Ectodermal cell (in vitro differentiated cells): Measurements from ENCODE around the gene MIEN1.
"Not testable (repeated sequence)": the region's sequence is repeated elsewhere in the genome, so short reads cannot be mapped to it uniquely, and the experiment has no call there.

Experiments used
- H3K27ac ChIP-seq: 2 replicates; pipeline ENCODE4 v1.7.0; 2013; ENCODE audit warnings: mild to moderate bottlenecking, low read depth, low read length; ENCODE audit not compliant: insufficient read depth, poor library complexity, severe bottlenecking
- H3K27me3 ChIP-seq: 2 replicates; pipeline ENCODE4 v1.7.0; 2013; ENCODE audit warnings: mild to moderate bottlenecking, low read length; ENCODE audit not compliant: insufficient read depth, control insufficient read depth, poor library complexity, severe bottlenecking
- H3K36me3 ChIP-seq: one replicate; pipeline ENCODE4 v1.7.0; 2013; ENCODE audit warnings: low read length; ENCODE audit not compliant: control insufficient read depth, insufficient read depth
- H3K4me1 ChIP-seq: one replicate; pipeline ENCODE4 v1.7.0; 2013; ENCODE audit warnings: low read length; ENCODE audit not compliant: control insufficient read depth, insufficient read depth
- H3K4me3 ChIP-seq: 2 replicates; pipeline ENCODE4 v1.7.0; 2013; ENCODE audit warnings: low read depth, low read length, control low read depth; ENCODE audit not compliant: insufficient read depth
- H3K9me3 ChIP-seq: 2 replicates; pipeline ENCODE4 v1.7.0; 2013; ENCODE audit warnings: mild to moderate bottlenecking, low read length, moderate library complexity; ENCODE audit not compliant: control insufficient read depth
- WGBS, 2 experiments: methylation state at CpG; one replicate each; pipeline ENCODE4 v1.1.7; 2013; ENCODE audit warnings: missing lambda C conversion rate in 2 of 2; 5-methylcytosine and 5-hydroxymethylcytosine counted together

MIEN1 gene

GRCh38 chr17:39699157-39699817, 31.0 kb downstream of the MIEN1 start:
- Histone ChIP-seq H3K4me3 (peak overlapping the region; percentile 89), H3K4me1 (peaks cover 35% of the 10 kb centered on the region), H3K27ac (peak overlapping the region; percentile 39)
- 48 to 49% methylated on average over 10 to 11 of the region's 11 CpGs for WGBS, 2 experiments
- H3K27me3 ChIP-seq, H3K36me3 ChIP-seq, H3K9me3 ChIP-seq: not testable (repeated sequence)

DNA sequence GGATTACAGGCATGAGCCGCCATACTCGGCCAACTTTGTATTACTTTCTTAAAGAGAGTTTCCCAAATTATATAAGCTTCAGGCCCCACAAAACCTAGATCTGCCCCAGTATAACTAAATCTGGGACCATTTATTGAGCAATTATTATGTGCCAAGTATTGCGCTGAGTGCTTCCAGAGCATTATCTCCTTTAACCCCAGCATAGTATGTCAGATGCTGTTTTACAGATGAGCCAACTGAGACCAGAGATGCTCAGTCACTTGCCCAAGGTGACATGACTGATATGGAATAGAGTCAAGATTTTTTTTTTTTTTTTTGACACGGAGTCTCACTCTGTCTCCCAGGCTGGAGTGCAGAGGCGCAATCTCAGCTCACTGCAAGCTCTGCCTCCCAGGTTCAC, 32.4 kb downstream of the MIEN1 start:
- Histone ChIP-seq H3K4me1 (peaks cover 36% of the 10 kb centered on the region), H3K4me3 (no peak overlapping the region), H3K27ac (no peak overlapping the region), H3K36me3 (no peaks in the 10 kb centered on the region), H3K27me3 (no peaks in the 10 kb centered on the region), H3K9me3 (no peaks in the 10 kb centered on the region)
- WGBS, 2 experiments = 92% methylated on average over 5 of the region's 5 CpGs

- no peak overlapping the region for H3K27ac ChIP-seq
These were observed 33.6 kb downstream of the MIEN1 start for GRCh38 chr17:39696731-39697130.

DNA sequence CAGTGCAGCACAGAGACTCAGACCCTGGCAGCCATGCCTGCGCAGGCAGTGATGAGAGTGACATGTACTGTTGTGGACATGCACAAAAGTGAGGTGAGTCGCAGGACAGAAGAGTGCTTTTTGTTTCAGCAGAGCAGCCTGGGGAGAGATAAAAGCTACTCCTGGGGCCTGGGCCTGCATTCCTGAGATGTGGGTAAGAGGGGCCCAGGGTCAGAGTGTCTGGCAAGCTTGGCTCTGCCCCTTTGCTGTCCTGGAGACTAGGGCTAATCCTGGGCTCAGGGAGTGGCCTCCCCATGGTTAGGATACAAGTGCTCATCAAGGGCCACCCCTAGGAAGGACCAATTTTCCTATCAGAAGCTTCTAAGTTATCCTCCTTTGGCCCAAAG, 35.2 kb downstream of the MIEN1 start:
- H3K36me3 ChIP-seq = no peaks in the 10 kb centered on the region
- WGBS, 2 experiments = 62 to 63% methylated on average over 2 of the region's 2 CpGs
- no peak overlapping the region for H3K4me3 ChIP-seq
- H3K4me1 ChIP-seq = peaks cover 26% of the 10 kb centered on the region
- no peaks in the 10 kb centered on the region for H3K27me3 ChIP-seq
- H3K27ac ChIP-seq = no peak overlapping the region
- H3K9me3 ChIP-seq = no peaks in the 10 kb centered on the region

More at GRCh38 chr17:39696731-39697130, 33.6 kb downstream of the MIEN1 start:
- WGBS, 2 experiments = 67 to 73% methylated on average over 6 of the region's 6 CpGs
- H3K36me3 ChIP-seq = no peaks in the 10 kb centered on the region
- H3K4me3 ChIP-seq = no peak overlapping the region
- no peaks in the 10 kb centered on the region for H3K9me3 ChIP-seq
- no peaks in the 10 kb centered on the region for H3K27me3 ChIP-seq
- H3K4me1 ChIP-seq = peaks cover 36% of the 10 kb centered on the region

- 84 to 92% methylated on average over 5 of the region's 5 CpGs for WGBS, 2 experiments
- no peaks in the 10 kb centered on the region for H3K9me3 ChIP-seq
- H3K27me3 ChIP-seq = no peaks in the 10 kb centered on the region
- no peak overlapping the region for H3K4me3 ChIP-seq
- H3K4me1 ChIP-seq = peaks cover 25% of the 10 kb centered on the region
- H3K27ac ChIP-seq = no peak overlapping the region
- H3K36me3 ChIP-seq = no peaks in the 10 kb centered on the region
These were observed 35.7 kb downstream of the MIEN1 start for GRCh38 chr17:39694593-39694992.

GRCh38 chr17:39688945-39689344, 41.4 kb downstream of the MIEN1 start:
- Histone ChIP-seq H3K4me1 (peaks cover 10% of the 10 kb centered on the region), H3K27ac (no peak overlapping the region), H3K4me3 (peak overlapping the region; percentile 57), H3K36me3 (no peaks in the 10 kb centered on the region), H3K9me3 (no peaks in the 10 kb centered on the region), H3K27me3 (no peaks in the 10 kb centered on the region)
- WGBS, 2 experiments = 2% methylated on average over 2 to 3 of the region's 3 CpGs

GRCh38 chr17:39688475-39688835, 41.9 kb downstream of the MIEN1 start:
- H3K9me3 ChIP-seq = no peaks in the 10 kb centered on the region
- 3 to 12% methylated on average over 6 of the region's 6 CpGs for WGBS, 2 experiments
- no peak overlapping the region for H3K27ac ChIP-seq

DNA sequence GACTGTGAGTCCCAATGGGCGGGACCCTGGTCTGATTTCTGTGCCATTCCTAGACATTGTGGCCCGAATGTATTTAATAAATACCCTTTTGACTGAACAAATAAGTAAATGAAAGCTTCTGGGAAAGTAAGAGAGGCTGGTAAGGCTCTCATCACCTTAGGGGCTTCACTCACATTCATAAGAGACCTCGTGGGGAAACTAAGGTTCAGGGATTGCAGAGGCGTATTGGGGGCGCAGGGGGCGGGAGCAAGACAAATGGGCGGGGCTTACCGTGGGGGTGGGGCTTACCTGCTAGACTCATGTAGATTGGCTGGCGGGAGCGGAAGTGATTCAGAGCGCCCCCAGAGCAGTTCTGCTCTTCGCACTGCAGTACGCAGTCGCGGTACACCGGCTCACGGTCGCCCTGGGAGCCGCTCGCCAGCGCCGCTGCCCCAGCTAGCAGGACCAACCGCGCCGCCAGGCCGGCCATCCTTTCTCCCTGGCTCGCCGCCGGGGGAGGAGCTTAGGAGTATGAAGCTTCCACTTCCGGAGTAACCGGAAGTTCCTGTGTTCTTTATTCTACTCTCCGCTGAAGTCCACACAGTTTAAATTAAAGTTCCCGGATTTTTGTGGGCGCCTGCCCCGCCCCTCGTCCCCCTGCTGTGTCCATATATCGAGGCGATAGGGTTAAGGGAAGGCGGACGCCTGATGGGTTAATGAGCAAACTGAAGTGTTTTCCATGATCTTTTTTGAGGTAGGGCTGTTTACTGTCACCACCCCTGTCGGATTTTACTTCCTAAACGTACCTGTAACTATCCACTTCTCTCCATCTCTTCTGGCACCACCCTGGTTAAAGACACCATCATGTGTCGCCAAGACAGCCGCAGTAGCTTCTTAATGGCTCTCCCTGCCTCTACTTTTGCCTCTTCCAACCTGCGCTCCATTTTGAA, 42.5 kb downstream of the MIEN1 start, which contains the start of gene PGAP3:
Gene PGAP3 (minus strand): TSS at position 512 of the 929 bp plus-strand sequence. CDS start 43 bp downstream, at position 469.
- no peaks in the 10 kb centered on the region for H3K27me3 ChIP-seq
- H3K36me3 ChIP-seq = no peaks in the 10 kb centered on the region
- peak within 1 kb of the TSS; percentile 57 for H3K4me3 ChIP-seq
- no peak within 1 kb of the TSS for H3K27ac ChIP-seq
- no peaks in the 10 kb centered on the region for H3K9me3 ChIP-seq
- H3K4me1 ChIP-seq = peaks cover 10% of the 10 kb centered on the region
- 15 to 20% methylated on average over 45 of the region's 45 CpGs for WGBS, 2 experiments

More at GRCh38 chr17:39688475-39688835, 41.9 kb downstream of the MIEN1 start:
- Histone ChIP-seq H3K36me3 (no peaks in the 10 kb centered on the region), H3K4me1 (peaks cover 10% of the 10 kb centered on the region), H3K4me3 (peak overlapping the region; percentile 57), H3K27me3 (no peaks in the 10 kb centered on the region)

DNA sequence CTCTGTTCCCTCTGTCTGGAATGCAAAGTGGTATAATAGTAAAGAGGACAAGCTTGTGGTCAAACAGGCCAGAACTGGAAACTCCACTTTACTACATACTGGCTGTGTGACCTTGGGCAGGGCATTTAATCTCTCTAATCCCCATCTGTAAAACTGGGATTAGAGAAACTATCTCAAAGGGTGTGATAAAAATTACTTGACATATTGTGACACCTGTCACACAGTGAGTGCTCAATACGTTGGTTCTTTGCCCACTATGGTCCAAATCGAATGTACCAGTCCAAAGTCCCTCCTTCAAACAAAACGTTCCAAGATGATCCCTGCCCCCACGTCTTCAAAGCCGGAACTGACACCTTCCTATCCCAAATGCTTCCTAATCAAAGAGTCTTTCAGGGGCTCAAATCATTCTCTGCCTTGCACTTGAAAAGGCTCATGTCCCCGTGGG, 43.2 kb downstream of the MIEN1 start:
- H3K27me3 ChIP-seq = no peaks in the 10 kb centered on the region
- H3K36me3 ChIP-seq = no peaks in the 10 kb centered on the region
- peak overlapping the region; percentile 57 for H3K4me3 ChIP-seq
- peaks cover 10% of the 10 kb centered on the region for H3K4me1 ChIP-seq
- H3K9me3 ChIP-seq = no peaks in the 10 kb centered on the region
- WGBS, 2 experiments = 77 to 80% methylated on average over 6 of the region's 6 CpGs
- H3K27ac ChIP-seq = no peak overlapping the region
